ENCODE measurements around the gene HIVEP3.

DNA sequence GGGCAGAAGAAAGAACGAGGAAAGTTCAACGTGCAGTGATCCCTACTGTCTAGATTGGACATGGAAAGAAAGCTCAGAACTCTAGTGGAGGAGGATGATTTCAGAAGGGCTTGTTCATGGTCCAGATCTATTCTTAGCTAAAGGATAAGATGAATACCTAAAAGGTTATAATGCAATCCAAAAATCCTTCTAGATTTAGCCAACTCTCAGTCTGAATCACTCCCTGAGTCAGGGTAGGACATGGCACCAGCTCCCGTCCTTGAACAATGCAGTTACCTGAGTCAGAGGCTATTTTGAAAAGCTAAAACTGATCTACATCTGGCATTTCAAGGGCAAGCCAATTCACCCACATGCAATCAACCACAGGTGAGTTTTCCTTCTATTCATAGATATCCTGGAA, 38.8 kb upstream of the HIVEP3 start:
- TF ChIP-seq, protein P1, sequence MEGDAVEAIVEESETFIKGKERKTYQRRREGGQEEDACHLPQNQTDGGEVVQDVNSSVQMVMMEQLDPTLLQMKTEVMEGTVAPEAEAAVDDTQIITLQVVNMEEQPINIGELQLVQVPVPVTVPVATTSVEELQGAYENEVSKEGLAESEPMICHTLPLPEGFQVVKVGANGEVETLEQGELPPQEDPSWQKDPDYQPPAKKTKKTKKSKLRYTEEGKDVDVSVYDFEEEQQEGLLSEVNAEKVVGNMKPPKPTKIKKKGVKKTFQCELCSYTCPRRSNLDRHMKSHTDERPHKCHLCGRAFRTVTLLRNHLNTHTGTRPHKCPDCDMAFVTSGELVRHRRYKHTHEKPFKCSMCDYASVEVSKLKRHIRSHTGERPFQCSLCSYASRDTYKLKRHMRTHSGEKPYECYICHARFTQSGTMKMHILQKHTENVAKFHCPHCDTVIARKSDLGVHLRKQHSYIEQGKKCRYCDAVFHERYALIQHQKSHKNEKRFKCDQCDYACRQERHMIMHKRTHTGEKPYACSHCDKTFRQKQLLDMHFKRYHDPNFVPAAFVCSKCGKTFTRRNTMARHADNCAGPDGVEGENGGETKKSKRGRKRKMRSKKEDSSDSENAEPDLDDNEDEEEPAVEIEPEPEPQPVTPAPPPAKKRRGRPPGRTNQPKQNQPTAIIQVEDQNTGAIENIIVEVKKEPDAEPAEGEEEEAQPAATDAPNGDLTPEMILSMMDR (IDR thresholded peaks at IDR 0.05) = no peak
- no peak for TF ChIP-seq EZH2 (IDR thresholded peaks at IDR 0.05; ENCODE audit: borderline replicate concordance, insufficient read depth, low read depth, low read length, poor library complexity, severe bottlenecking)
